Measurements from ENCODE around the gene DNAJB12.

The DNAJB12 gene

GRCh38 chr10:72340510-72341261, 14.0 kb downstream of the DNAJB12 start:
- Mint-ChIP-seq H3K4me1 (ENCODE audit: low read depth) (peaks cover 43% of the 10 kb centered on the region), H3K36me3 (ENCODE audit: low read depth) (peaks cover 33% of the 10 kb centered on the region), H3K4me3 (no peak overlapping the region), H3K27me3 (no peaks in the 10 kb centered on the region), H3K27ac (no peak overlapping the region), H3K9me3 (no peaks in the 10 kb centered on the region)

- no peak overlapping the region for H3K27ac Mint-ChIP-seq
Observed at GRCh38 chr10:72338180-72338579, 16.5 kb downstream of the DNAJB12 start.

GRCh38 chr10:72337722-72338121, 17.0 kb downstream of the DNAJB12 start:
- Mint-ChIP-seq H3K4me3 (no peak overlapping the region), H3K9me3 (no peaks in the 10 kb centered on the region), H3K4me1 (ENCODE audit: low read depth) (peaks cover 57% of the 10 kb centered on the region), H3K27me3 (no peaks in the 10 kb centered on the region), H3K27ac (no peak overlapping the region), H3K36me3 (ENCODE audit: low read depth) (peaks cover 36% of the 10 kb centered on the region)

More at GRCh38 chr10:72338180-72338579, 16.5 kb downstream of the DNAJB12 start:
- Mint-ChIP-seq H3K9me3 (no peaks in the 10 kb centered on the region), H3K4me3 (no peak overlapping the region), H3K36me3 (ENCODE audit: low read depth) (peaks cover 36% of the 10 kb centered on the region), H3K27me3 (no peaks in the 10 kb centered on the region), H3K4me1 (ENCODE audit: low read depth) (peaks cover 52% of the 10 kb centered on the region)

- Mint-ChIP-seq H3K27me3 (no peaks in the 10 kb centered on the region), H3K27ac (peak overlapping the region; percentile 92), H3K9me3 (no peaks in the 10 kb centered on the region), H3K36me3 (ENCODE audit: low read depth) (peaks cover 36% of the 10 kb centered on the region), H3K4me1 (ENCODE audit: low read depth) (peaks cover 62% of the 10 kb centered on the region), H3K4me3 (no peak overlapping the region)
Observed at GRCh38 chr10:72337039-72337629, 17.6 kb downstream of the DNAJB12 start.

GRCh38 chr10:72336259-72337038, 18.3 kb downstream of the DNAJB12 start:
- no peaks in the 10 kb centered on the region for H3K9me3 Mint-ChIP-seq
- peaks cover 69% of the 10 kb centered on the region for H3K4me1 Mint-ChIP-seq (ENCODE audit: low read depth)
- peak overlapping the region; percentile 69 for H3K4me3 Mint-ChIP-seq
- no peaks in the 10 kb centered on the region for H3K27me3 Mint-ChIP-seq
- H3K27ac Mint-ChIP-seq = peak overlapping the region; percentile 92
- H3K36me3 Mint-ChIP-seq (ENCODE audit: low read depth) = peaks cover 35% of the 10 kb centered on the region

- Mint-ChIP-seq H3K36me3 (ENCODE audit: low read depth) (peaks cover 27% of the 10 kb centered on the region), H3K9me3 (no peaks in the 10 kb centered on the region), H3K4me1 (ENCODE audit: low read depth) (peaks cover 72% of the 10 kb centered on the region), H3K27ac (peak overlapping the region; percentile 90), H3K27me3 (no peaks in the 10 kb centered on the region), H3K4me3 (peak overlapping the region; percentile 69)
Observed at GRCh38 chr10:72335394-72336258, 19.1 kb downstream of the DNAJB12 start.

GRCh38 chr10:72334825-72335393, 19.8 kb downstream of the DNAJB12 start:
- H3K4me1 Mint-ChIP-seq (ENCODE audit: low read depth) = peaks cover 74% of the 10 kb centered on the region
- H3K9me3 Mint-ChIP-seq = no peaks in the 10 kb centered on the region
- peak overlapping the region; percentile 90 for H3K27ac Mint-ChIP-seq
- no peaks in the 10 kb centered on the region for H3K27me3 Mint-ChIP-seq
- peak overlapping the region; percentile 69 for H3K4me3 Mint-ChIP-seq
- peaks cover 23% of the 10 kb centered on the region for H3K36me3 Mint-ChIP-seq (ENCODE audit: low read depth)

GRCh38 chr10:72334196-72334824, 20.4 kb downstream of the DNAJB12 start:
- Mint-ChIP-seq H3K36me3 (ENCODE audit: low read depth) (peaks cover 23% of the 10 kb centered on the region), H3K4me3 (peak overlapping the region; percentile 69), H3K9me3 (no peaks in the 10 kb centered on the region), H3K27me3 (no peaks in the 10 kb centered on the region), H3K27ac (peak overlapping the region; percentile 90), H3K4me1 (ENCODE audit: low read depth) (peaks cover 80% of the 10 kb centered on the region)

- Mint-ChIP-seq H3K4me1 (ENCODE audit: low read depth) (peaks cover 87% of the 10 kb centered on the region), H3K27ac (peak overlapping the region; percentile 90), H3K9me3 (no peaks in the 10 kb centered on the region), H3K27me3 (no peaks in the 10 kb centered on the region), H3K4me3 (peak overlapping the region; percentile 69), H3K36me3 (ENCODE audit: low read depth) (peaks cover 23% of the 10 kb centered on the region)
Observed at GRCh38 chr10:72333112-72334015, 21.4 kb downstream of the DNAJB12 start.

GRCh38 chr10:72332423-72333111, 22.2 kb downstream of the DNAJB12 start:
- Mint-ChIP-seq H3K4me1 (ENCODE audit: low read depth) (peaks cover 95% of the 10 kb centered on the region), H3K27me3 (no peaks in the 10 kb centered on the region), H3K36me3 (ENCODE audit: low read depth) (peaks cover 22% of the 10 kb centered on the region), H3K9me3 (no peaks in the 10 kb centered on the region), H3K4me3 (peak overlapping the region; percentile 69), H3K27ac (peak overlapping the region; percentile 90)

- Mint-ChIP-seq H3K36me3 (ENCODE audit: low read depth) (peaks cover 19% of the 10 kb centered on the region), H3K27ac (peak overlapping the region; percentile 90), H3K4me1 (ENCODE audit: low read depth) (peaks cover 93% of the 10 kb centered on the region), H3K4me3 (peak overlapping the region; percentile 69), H3K27me3 (no peaks in the 10 kb centered on the region), H3K9me3 (no peaks in the 10 kb centered on the region)
Observed at GRCh38 chr10:72331575-72332422, 22.9 kb downstream of the DNAJB12 start.

GRCh38 chr10:72330069-72330426, 24.7 kb downstream of the DNAJB12 start:
- Mint-ChIP-seq H3K4me3 (peak overlapping the region; percentile 58), H3K27me3 (no peaks in the 10 kb centered on the region), H3K9me3 (no peaks in the 10 kb centered on the region), H3K4me1 (ENCODE audit: low read depth) (peaks cover 81% of the 10 kb centered on the region), H3K27ac (peak overlapping the region; percentile 90), H3K36me3 (ENCODE audit: low read depth) (peaks cover 18% of the 10 kb centered on the region)

Measured in stimulated activated naive CD8-positive, alpha-beta T cell treated with anti-CD3 and anti-CD28 coated beads, Interleukin-15, Interleukin-2, amounts not matched to agents 100 ng/mL and 50 ng/mL, for 24 hours (primary cell).